Body of pancreas (tissue), 4 donors: ENCODE measurements around the gene ZNF213.

Experiments used
- POLR2A ChIP-seq, 3 donors: fragments of 450-650 bp; IDR thresholded peaks; one replicate each; pipeline ENCODE4 v1.6.1; 2016; ENCODE audit warnings: antibody characterized with exemption in 3 of 3, mild to moderate bottlenecking in 2 of 3
- TF ChIP-seq, protein P1 (sequence below), 7 experiments: fragments of 450-650 bp in 4 of 7; fragments of 200-600 bp in 3 of 7; sonication (generic) in 3 of 7; IDR thresholded peaks; one replicate each; pipeline ENCODE4 v1.5.1; 2016 to 2019; ENCODE audit warnings: antibody characterized with exemption in 7 of 7

DNA sequence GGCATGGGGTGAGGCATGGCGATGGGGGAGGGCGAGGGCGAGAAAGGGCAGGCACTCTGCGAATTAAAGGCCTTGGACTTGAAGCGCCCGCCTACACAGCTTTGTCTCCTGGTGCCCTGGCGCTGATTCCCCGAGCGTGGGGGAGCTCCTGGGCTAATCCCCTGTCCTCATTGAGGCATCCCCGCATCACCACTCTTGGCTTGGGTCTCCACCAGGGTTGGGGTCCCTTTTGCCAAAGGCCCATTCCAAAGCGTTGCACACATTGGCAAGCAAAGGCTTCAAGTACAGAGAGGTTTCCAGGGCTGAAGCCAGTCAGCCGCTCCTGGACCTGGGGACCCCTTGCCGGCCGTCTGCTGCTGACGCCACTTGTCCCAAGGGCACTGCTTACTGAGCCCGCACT is 14.4 kb upstream of the ZNF213 start:
- TF ChIP-seq, protein P1, sequence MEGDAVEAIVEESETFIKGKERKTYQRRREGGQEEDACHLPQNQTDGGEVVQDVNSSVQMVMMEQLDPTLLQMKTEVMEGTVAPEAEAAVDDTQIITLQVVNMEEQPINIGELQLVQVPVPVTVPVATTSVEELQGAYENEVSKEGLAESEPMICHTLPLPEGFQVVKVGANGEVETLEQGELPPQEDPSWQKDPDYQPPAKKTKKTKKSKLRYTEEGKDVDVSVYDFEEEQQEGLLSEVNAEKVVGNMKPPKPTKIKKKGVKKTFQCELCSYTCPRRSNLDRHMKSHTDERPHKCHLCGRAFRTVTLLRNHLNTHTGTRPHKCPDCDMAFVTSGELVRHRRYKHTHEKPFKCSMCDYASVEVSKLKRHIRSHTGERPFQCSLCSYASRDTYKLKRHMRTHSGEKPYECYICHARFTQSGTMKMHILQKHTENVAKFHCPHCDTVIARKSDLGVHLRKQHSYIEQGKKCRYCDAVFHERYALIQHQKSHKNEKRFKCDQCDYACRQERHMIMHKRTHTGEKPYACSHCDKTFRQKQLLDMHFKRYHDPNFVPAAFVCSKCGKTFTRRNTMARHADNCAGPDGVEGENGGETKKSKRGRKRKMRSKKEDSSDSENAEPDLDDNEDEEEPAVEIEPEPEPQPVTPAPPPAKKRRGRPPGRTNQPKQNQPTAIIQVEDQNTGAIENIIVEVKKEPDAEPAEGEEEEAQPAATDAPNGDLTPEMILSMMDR (IDR thresholded peaks at IDR 0.05): no peak
- no peak for TF ChIP-seq POLR2A (IDR thresholded peaks at IDR 0.05)
